ENCODE results near the gene KCNQ1.

- TF ChIP-seq POLR2AphosphoS5 (IDR thresholded peaks at IDR 0.05; ENCODE audit: low read depth, low read length), result no peak
- no peak for TF ChIP-seq POLR2A (IDR thresholded peaks at IDR 0.05; ENCODE audit: low read depth, low read length)
Observed at GRCh38 chr11:2830030-2830812, 385.4 kb downstream of the KCNQ1 start.

Data from GM12892 (cell line).